ENCODE results near the gene TNNI3K. TPM values are rescaled to one million over a fixed set of nuclear protein-coding genes. Genes with fewer than 3 reads are reported as not detected.

The TNNI3K gene
- total RNA-seq, 1 donor from 2014 or later, result not detected

DNA sequence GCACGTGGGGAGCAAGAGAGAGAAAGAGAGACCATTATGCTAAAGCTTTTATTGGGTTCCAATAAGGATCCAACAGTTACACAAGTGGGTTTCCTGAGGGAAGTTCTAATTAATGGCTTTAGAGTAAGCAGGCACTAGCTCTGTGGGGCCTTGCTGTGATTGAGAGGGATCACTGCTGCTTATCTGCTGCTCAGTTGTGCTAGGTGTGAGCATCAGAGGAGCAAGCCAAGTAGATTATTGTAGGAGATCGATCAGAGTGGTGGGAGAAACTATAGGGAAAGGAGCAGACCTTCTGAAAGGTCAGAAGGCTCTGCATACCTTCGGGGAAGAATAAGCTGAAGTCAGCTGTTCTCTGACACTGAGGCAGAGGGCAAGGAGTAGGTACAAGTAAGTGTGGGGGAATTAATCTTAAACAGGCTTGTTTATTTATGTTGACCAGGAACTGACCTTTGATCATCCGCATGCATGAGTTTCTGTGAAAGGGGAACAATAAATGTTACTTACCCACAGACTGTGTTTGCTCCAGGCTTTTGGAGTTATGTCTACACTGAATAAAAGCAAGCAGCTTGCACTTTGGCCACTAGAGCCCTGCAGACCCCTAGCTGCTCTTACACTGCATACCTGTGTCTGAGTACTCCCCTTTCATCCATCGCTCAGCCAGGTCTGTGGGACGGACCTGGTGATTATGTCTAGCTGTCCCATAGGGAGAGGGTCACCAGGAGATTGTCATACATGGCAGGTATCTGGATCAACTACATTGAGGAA is 89.7 kb downstream of the TNNI3K start:
- Mint-ChIP-seq H3K9me3 (no peaks in the 10 kb centered on the region), H3K36me3 (ENCODE audit: low read depth) (no peaks in the 10 kb centered on the region), H3K27me3 (ENCODE audit: low read depth) (no peaks in the 10 kb centered on the region), H3K4me3 (ENCODE audit: low read depth) (no peak overlapping the region), H3K4me1 (ENCODE audit: low read depth) (no peaks in the 10 kb centered on the region), H3K27ac (no peak overlapping the region)
- intact Hi-C loops (cut with micrococcal nuclease), result no loop called here
- no peak for DNase-seq (ENCODE audit: low spot score)

- no peak overlapping the region for H3K4me3 Mint-ChIP-seq (ENCODE audit: low read depth)
- no peaks in the 10 kb centered on the region for H3K36me3 Mint-ChIP-seq (ENCODE audit: low read depth)
- no peaks in the 10 kb centered on the region for H3K9me3 Mint-ChIP-seq
- no peaks in the 10 kb centered on the region for H3K27me3 Mint-ChIP-seq (ENCODE audit: low read depth)
- H3K4me1 Mint-ChIP-seq (ENCODE audit: low read depth), result no peaks in the 10 kb centered on the region
- DNase-seq (ENCODE audit: low spot score), result no peak
- intact Hi-C loops (cut with micrococcal nuclease), result no loop called here
- no peak overlapping the region for H3K27ac Mint-ChIP-seq
Measured at GRCh38 chr1:74328851-74329250, 93.7 kb downstream of the TNNI3K start.

GRCh38 chr1:74333244-74333643 is 98.1 kb downstream of the TNNI3K start:
- H3K27ac Mint-ChIP-seq, result no peak overlapping the region
- no peaks in the 10 kb centered on the region for H3K36me3 Mint-ChIP-seq (ENCODE audit: low read depth)
- H3K27me3 Mint-ChIP-seq (ENCODE audit: low read depth), result no peaks in the 10 kb centered on the region
- no peaks in the 10 kb centered on the region for H3K4me1 Mint-ChIP-seq (ENCODE audit: low read depth)
- peaks cover 3% of the 10 kb centered on the region for H3K9me3 Mint-ChIP-seq
- no peak for DNase-seq (ENCODE audit: low spot score)
- no peak overlapping the region for H3K4me3 Mint-ChIP-seq (ENCODE audit: low read depth)
- intact Hi-C loops (cut with micrococcal nuclease), result no loop called here

GRCh38 chr1:74334147-74334546 is 99.0 kb downstream of the TNNI3K start:
- Mint-ChIP-seq H3K4me3 (ENCODE audit: low read depth) (no peak overlapping the region), H3K4me1 (ENCODE audit: low read depth) (no peaks in the 10 kb centered on the region), H3K27ac (no peak overlapping the region), H3K9me3 (peaks cover 3% of the 10 kb centered on the region), H3K36me3 (ENCODE audit: low read depth) (no peaks in the 10 kb centered on the region), H3K27me3 (ENCODE audit: low read depth) (no peaks in the 10 kb centered on the region)
- intact Hi-C loops (cut with micrococcal nuclease), result no loop called here
- no peak for DNase-seq (ENCODE audit: low spot score)

DNA sequence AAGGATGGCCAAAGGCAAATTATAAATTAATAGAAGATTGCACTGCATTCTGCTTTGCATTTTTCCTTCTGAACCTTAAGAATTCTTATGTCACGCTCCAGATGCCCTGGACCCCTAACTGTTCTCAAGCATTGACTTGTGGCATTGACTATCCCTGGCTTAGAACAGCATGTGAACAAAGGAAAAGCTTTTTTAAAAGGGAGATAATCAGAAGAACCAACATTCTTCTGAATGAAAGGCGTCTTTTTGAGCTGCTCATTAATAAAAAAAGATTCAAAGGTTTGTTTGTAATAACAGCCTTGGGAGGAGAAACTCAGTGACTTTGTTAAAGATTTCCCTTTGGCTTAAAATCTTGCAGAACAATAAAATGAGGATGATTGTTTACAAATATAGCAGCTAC is 105.5 kb downstream of the TNNI3K start:
- no peaks in the 10 kb centered on the region for H3K4me1 Mint-ChIP-seq (ENCODE audit: low read depth)
- no peak overlapping the region for H3K4me3 Mint-ChIP-seq (ENCODE audit: low read depth)
- H3K27ac Mint-ChIP-seq, result no peak overlapping the region
- intact Hi-C loops (cut with micrococcal nuclease), result no loop called here
- H3K9me3 Mint-ChIP-seq, result peaks cover 3% of the 10 kb centered on the region
- H3K36me3 Mint-ChIP-seq (ENCODE audit: low read depth), result no peaks in the 10 kb centered on the region
- no peaks in the 10 kb centered on the region for H3K27me3 Mint-ChIP-seq (ENCODE audit: low read depth)
- no peak for DNase-seq (ENCODE audit: low spot score)

DNA sequence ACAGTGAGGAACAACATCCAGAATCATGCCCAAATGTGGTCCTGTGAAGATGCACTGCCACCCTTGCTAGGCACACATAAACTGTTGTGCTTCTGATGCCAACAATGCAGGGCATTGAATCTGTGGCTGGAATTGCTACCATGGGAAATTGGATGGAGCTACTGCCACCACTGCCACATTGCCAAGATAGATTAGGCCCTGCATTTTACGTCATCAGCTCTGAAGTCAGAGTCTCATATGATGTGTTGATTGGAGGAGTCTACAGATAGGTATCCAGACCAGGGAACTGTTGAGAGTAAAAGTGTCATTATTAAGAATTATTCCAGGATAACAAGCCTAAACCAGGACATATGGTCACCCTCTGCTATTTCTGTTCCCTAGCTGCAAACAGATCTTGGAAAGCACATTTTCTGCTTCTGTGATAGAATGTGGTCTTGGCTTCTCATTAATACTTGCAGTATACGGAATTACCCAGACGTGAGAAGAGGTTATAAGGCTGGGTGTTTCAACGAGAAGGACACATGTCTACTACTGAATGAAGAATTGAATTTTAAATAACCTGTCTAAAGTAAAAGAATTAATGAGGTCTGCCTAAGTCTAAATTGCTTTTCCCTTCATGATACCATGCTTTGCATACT is 106.6 kb downstream of the TNNI3K start:
- intact Hi-C loops (cut with micrococcal nuclease), result no loop called here
- Mint-ChIP-seq H3K9me3 (peaks cover 3% of the 10 kb centered on the region), H3K36me3 (ENCODE audit: low read depth) (no peaks in the 10 kb centered on the region), H3K27ac (no peak overlapping the region), H3K4me1 (ENCODE audit: low read depth) (no peaks in the 10 kb centered on the region), H3K27me3 (ENCODE audit: low read depth) (no peaks in the 10 kb centered on the region), H3K4me3 (ENCODE audit: low read depth) (no peak overlapping the region)
- no peak for DNase-seq (ENCODE audit: low spot score)

- no peaks in the 10 kb centered on the region for H3K36me3 Mint-ChIP-seq (ENCODE audit: low read depth)
- H3K27me3 Mint-ChIP-seq (ENCODE audit: low read depth), result no peaks in the 10 kb centered on the region
- no peak overlapping the region for H3K4me3 Mint-ChIP-seq (ENCODE audit: low read depth)
- no peaks in the 10 kb centered on the region for H3K9me3 Mint-ChIP-seq
- intact Hi-C loops (cut with micrococcal nuclease), result no loop called here
- no peak for DNase-seq (ENCODE audit: low spot score)
- H3K27ac Mint-ChIP-seq, result no peak overlapping the region
- no peaks in the 10 kb centered on the region for H3K4me1 Mint-ChIP-seq (ENCODE audit: low read depth)
Measured at GRCh38 chr1:74343216-74343615, 108.0 kb downstream of the TNNI3K start.

DNA sequence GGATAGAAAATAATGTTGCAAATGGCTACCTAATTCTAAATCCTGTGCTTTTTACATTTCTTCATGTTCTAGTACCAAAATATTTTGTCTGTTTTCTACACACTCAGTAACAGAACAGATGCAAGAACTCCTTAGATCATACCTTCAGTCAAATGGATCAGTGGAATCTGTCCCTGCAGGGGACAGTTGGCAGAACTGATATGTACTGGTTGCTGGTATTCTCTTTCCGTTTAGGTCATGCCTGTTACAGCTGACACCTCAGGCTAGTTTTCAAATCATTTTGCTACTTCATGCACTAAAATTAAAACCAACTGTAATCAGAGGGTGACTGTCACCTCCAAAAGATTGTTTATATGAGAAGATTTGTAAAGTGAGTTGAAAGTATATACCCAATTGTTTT is 109.2 kb downstream of the TNNI3K start:
- Mint-ChIP-seq H3K4me1 (ENCODE audit: low read depth) (no peaks in the 10 kb centered on the region), H3K36me3 (ENCODE audit: low read depth) (no peaks in the 10 kb centered on the region), H3K4me3 (ENCODE audit: low read depth) (no peak overlapping the region), H3K27ac (no peak overlapping the region), H3K27me3 (ENCODE audit: low read depth) (no peaks in the 10 kb centered on the region), H3K9me3 (no peaks in the 10 kb centered on the region)
- DNase-seq (ENCODE audit: low spot score), result no peak
- intact Hi-C loops (cut with micrococcal nuclease), result no loop called here

GRCh38 chr1:74356493-74356892 is 121.3 kb downstream of the TNNI3K start:
- no peak for DNase-seq (ENCODE audit: low spot score)
- no peaks in the 10 kb centered on the region for H3K4me1 Mint-ChIP-seq (ENCODE audit: low read depth)
- intact Hi-C loops (cut with micrococcal nuclease), result no loop called here
- no peak overlapping the region for H3K4me3 Mint-ChIP-seq (ENCODE audit: low read depth)
- no peak overlapping the region for H3K27ac Mint-ChIP-seq
- no peaks in the 10 kb centered on the region for H3K36me3 Mint-ChIP-seq (ENCODE audit: low read depth)
- H3K27me3 Mint-ChIP-seq (ENCODE audit: low read depth), result no peaks in the 10 kb centered on the region
- no peaks in the 10 kb centered on the region for H3K9me3 Mint-ChIP-seq

- intact Hi-C loops (cut with micrococcal nuclease), result no loop called here
Measured at GRCh38 chr1:74357150-74357549, 122.0 kb downstream of the TNNI3K start.

DNA sequence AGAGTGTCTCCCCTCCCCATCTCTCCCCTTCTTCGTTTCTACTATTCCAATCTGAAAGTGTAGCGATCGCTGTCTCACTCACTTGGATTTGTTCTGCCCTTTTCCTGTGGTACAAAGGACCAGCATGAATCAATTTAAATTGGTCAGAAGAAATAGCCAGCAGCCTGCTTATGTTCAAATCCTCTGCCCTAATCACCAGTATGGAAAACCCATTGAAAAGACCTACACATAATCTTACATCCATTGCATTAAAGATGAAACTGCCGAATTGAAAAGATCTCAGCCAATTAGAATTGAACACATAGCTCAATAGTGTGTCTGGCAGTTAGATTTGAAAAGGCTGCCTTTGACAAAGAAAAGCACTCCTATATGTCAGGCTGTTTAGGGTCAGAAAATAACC is 122.6 kb downstream of the TNNI3K start:
- Mint-ChIP-seq H3K9me3 (no peaks in the 10 kb centered on the region), H3K36me3 (ENCODE audit: low read depth) (no peaks in the 10 kb centered on the region), H3K27ac (no peak overlapping the region), H3K4me1 (ENCODE audit: low read depth) (no peaks in the 10 kb centered on the region), H3K4me3 (ENCODE audit: low read depth) (no peak overlapping the region), H3K27me3 (ENCODE audit: low read depth) (no peaks in the 10 kb centered on the region)
- no peak for DNase-seq (ENCODE audit: low spot score)
- intact Hi-C loops (cut with micrococcal nuclease), result no loop called here

More at GRCh38 chr1:74357150-74357549, 122.0 kb downstream of the TNNI3K start:
- DNase-seq (ENCODE audit: low spot score), result no peak
- H3K27me3 Mint-ChIP-seq (ENCODE audit: low read depth), result no peaks in the 10 kb centered on the region
- H3K4me3 Mint-ChIP-seq (ENCODE audit: low read depth), result no peak overlapping the region
- no peaks in the 10 kb centered on the region for H3K36me3 Mint-ChIP-seq (ENCODE audit: low read depth)
- no peaks in the 10 kb centered on the region for H3K9me3 Mint-ChIP-seq
- no peak overlapping the region for H3K27ac Mint-ChIP-seq
- no peaks in the 10 kb centered on the region for H3K4me1 Mint-ChIP-seq (ENCODE audit: low read depth)

DNA sequence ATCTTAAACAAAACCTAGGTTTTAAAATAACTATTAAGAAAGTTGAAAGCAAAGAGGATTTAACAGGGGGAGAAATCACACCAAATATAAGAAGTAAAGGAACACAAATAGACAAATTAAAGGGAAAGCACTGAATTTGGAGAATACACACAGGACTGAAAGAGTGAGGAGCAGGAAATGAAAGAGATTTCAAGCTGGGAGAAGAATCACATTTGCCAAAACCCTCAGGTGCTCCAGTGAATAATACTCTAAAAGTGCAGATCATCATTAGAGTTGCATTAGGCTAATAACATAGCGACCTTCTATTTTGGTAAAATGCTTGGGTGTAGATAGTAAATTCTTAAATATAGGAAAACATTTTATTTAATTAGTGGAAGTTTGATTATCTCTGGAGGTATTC is 127.5 kb downstream of the TNNI3K start:
- Mint-ChIP-seq H3K4me3 (ENCODE audit: low read depth) (no peak overlapping the region), H3K9me3 (no peaks in the 10 kb centered on the region), H3K36me3 (ENCODE audit: low read depth) (no peaks in the 10 kb centered on the region), H3K4me1 (ENCODE audit: low read depth) (no peaks in the 10 kb centered on the region), H3K27me3 (ENCODE audit: low read depth) (no peaks in the 10 kb centered on the region), H3K27ac (no peak overlapping the region)
- DNase-seq (ENCODE audit: low spot score), result no peak
- intact Hi-C loops (cut with micrococcal nuclease), result no loop called here

- H3K36me3 Mint-ChIP-seq (ENCODE audit: low read depth), result no peaks in the 10 kb centered on the region
- intact Hi-C loops (cut with micrococcal nuclease), result no loop called here
Measured at GRCh38 chr1:74363220-74363619, 128.0 kb downstream of the TNNI3K start.

More at GRCh38 chr1:74363220-74363619, 128.0 kb downstream of the TNNI3K start:
- Mint-ChIP-seq H3K27me3 (ENCODE audit: low read depth) (no peaks in the 10 kb centered on the region), H3K9me3 (no peaks in the 10 kb centered on the region), H3K4me3 (ENCODE audit: low read depth) (no peak overlapping the region), H3K27ac (no peak overlapping the region), H3K4me1 (ENCODE audit: low read depth) (no peaks in the 10 kb centered on the region)
- no peak for DNase-seq (ENCODE audit: low spot score)

Measured in activated T-helper 2 cell treated with anti-CD3 and anti-CD28 coated beads, Interferon-gamma antibody, Interleukin-2, Interleukin-4, amounts not matched to agents 10 μg/mL and 5 μg/mL and 100 μg/mL, durations not matched to agents 14 hours and 24 hours and 36 hours (primary cell).